Stimulated activated CD4-positive, alpha-beta T cell treated with anti-CD3 and anti-CD28 coated beads, Interleukin-4, amount 100 ng/mL, for 4 hours (primary cell): ENCODE data around the gene PIEZO1.
"Not testable (repeated sequence)": the region's sequence is repeated elsewhere in the genome, so short reads cannot be mapped to it uniquely, and the experiment has no call there.

Source experiments
- DNase-seq, 2 experiments: peaks; one replicate each; pipeline ENCODE4 v3.0.0-alpha.2; 2020

Gene PIEZO1

DNA sequence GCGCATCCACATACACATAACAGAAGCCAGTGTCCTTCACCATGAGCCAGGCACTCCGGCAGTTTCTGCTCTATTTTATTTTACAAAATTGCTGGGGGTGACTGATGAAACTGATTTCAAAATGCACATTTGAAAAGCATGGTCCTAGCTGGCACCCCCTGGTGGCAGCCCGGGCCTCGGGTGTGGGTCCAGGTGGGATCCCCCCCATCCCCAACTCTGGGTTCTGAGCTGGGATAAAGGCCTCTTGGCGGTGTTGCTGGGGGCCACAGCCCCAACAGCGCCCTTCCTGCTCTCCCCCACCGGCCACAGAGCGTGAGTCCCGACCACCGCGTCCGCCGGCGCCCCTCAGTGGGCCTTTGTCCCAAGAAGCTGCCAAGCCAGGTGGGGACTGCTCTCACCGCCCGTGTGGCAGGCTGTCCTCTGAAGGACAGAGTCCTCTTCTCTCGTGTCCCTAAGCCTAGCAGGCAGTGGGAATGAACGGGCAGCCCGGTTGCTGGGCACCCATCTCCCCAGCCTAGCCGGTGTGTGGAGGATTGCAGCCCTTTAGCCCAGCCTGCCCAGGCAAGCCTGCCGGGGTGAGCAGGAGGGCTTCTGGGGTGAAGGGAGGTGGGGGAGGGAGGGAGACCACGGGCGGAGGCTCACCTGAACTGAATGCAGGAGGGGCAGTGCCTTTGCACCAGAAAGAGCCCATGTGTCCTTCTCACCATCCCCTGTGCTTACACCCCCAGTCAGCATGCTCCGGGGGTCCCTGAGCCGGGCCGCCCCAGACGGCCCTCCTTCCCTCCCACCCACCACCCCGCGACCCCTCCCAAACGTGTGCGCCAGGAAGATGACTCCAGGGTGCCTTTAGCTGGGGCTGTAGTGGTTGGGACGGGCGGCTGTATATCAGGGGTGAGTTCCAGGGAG is 99.6 kb downstream of the PIEZO1 start:
- peak; percentile 64 to 66 for DNase-seq

DNA sequence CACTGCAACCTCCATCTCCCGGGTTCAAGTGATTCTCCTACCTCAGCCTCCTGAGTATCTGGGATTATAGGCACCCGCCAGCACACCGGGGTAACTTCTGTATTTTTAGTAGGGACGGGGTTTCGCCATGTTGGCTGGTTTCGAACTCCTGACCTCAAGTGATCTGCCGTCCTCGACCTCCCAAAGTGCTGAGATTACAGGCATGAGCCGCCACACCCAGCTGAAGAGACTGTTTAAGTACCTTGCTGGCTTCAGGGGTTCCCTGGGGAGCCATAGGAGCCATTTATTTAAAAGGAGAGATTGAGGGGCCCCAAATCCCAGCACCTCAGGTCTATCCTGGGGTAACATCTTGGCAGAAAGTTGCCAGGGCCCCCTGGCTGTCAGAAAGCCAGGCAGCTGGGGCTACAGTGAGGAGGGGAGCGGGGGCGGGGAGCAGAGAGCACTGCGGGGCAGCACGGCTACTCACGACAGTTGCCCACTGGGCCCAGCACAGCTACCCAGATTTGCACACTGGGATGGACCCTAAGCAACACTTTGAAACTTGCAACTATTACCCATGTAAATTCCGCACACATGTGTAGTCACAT is 100.4 kb downstream of the PIEZO1 start:
- DNase-seq, result no peak

GRCh38 chr16:88681709-88682451 is 103.1 kb downstream of the PIEZO1 start:
- peak; percentile 53 to 55 for DNase-seq

- peak in 1 of 2 experiments; percentile 47 for DNase-seq
Measured at GRCh38 chr16:88681084-88681680, 103.8 kb downstream of the PIEZO1 start.

DNA sequence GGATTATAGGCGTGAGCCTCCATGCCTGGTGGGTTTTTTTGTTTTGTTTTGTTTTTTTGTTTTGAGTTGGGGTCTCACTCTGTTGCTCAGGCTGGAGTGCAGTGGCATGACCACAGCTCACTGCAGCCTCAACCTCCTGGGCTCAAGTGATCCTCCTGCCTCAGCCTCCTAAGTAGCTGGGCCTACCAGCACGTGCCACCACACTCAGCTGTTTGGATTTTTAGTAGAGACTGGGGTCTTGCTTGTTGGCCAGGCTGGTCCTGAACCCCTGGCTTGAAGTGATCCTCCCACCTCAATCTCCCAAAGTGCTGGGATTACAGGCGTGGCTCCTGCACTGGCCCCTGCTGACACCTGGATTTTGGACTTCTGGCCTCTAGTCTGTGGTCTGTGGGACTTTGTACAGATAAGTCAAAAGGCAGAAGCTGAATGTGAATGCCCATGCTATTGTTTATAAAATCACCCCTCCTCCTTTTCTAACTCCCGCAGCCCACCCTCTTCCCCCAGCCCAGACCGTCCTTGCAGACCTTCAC is 104.4 kb downstream of the PIEZO1 start:
- no peak for DNase-seq

DNA sequence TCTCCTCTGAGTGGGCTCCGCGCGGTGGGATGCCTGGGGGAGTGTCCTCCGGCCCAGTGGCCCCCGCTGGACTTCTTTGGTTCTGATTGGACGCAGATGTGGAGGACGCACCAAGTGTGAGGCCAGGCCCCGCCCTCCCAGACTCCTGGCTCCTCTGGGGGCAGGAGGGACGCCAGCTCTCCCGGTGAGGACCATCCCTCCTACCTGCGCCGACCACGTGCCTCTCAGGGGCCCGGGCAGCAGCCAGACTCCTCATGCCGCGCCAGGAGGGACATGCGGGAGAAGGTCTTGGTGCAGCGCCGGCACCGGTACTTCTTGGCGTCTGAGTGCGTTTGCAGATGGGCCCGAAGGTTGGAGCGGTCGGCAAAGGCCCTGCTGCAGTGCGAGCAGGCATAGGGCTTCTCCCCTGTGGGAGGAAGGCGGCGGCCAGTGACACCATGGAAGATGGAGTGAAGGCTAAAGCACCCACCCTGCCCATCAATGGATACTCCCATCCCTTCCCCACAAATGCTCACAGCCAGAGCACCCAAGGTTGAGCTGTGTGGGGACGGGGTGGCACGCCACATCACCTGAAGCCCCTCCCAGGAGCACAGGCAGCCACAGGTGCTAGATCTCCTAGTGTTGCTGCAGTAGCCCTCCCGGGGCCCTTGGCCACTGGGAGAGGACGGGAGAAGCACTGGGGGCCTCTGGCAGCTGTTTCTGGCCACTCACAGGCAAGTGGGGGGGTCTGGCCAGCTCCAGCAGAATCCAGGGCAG is 106.6 kb downstream of the PIEZO1 start:
- no peak for DNase-seq

DNA sequence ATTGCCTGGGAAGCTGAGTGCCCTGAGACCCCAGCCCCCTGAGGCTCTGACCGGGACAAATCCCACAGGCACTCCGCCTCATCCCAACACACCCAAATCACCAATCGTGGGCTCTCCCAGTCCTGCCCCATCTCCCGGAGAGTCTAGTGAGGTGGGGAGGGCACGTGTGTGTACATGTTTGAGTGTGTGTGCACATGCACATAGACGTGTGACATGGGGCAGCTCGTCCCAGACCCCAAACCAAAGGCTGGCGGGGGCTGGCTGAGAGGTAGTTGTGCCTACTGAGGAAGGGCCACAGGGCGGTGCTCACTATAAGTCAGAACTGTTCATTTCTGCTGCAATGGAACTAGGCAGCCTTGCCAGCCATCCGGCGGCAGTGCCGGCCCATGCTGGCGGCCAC is 107.3 kb downstream of the PIEZO1 start:
- DNase-seq, result no peak

- no peak for DNase-seq
Measured at GRCh38 chr16:88676502-88677242, 108.3 kb downstream of the PIEZO1 start.

DNA sequence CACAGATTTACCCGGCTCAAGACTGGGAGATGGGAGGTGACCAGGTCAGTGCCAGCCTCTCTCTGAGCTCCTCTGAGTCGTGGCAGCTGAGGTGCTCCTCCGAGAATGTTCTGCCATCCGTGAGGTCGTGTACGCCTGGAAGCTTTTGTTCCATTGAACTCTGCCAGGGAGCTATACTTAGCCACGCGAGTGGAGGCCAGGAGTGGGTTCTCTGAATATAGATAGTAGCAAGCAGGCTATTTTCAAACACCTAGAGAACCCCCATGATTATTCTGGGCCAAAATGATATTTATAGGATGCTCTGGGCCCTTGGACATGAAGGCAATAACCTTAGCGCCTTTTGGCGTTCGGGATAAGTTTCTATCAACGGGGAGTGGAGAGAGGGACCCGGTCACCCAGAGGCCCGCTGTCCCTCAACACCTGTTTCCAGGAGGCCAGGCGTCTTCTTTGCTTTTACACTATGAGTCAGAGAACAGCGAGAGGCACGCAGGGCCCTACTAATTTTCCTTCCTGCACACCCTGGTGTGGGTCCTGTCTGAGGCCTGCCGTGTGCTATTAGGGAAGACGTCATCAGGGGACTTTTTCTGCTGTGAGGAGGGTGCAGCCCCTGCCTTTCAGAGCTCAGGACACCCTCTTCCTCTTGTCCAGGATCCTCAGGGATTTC is 111.2 kb downstream of the PIEZO1 start:
- DNase-seq, result no peak

DNA sequence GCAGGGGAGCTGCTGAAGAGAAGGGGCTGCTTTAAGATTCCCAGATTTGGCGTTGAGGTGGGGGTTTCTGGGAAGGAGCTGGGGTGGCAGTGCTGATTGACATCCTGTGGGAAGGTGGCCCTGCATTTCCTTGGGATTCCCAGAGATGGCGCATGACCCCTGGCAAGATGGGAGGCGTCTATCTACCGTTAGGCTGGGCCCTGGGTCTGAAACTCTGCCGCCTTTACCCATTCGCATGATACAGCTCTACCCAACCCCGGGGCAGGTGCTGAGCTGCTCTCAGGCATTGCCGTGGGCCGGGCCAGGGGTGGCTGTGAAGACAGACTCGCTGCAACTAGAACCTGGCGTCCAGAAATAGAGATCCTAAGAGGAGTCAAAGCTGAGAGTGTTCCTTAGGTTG is 112.2 kb downstream of the PIEZO1 start:
- DNase-seq, result no peak

DNA sequence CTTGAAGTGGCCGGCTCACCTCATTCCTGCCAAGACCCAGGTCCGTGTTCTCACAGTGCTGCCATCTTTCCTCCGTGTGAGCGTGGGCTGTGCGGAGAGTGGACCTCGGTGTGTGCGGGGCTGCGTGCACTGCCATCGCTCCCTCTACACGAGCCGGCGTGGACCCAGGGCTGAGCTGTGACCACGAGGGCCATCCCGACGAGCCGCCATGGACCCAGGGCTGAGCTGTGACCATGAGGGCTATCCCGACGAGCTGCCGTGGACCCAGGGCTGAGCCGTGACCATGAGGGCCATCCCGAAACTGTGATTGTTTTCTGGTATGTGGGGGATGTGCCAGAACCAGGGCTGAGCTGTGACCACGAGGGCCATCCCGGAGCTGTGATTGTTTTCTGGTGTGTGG is 113.2 kb downstream of the PIEZO1 start:
- no peak for DNase-seq

GRCh38 chr16:88669980-88670379 is 115.0 kb downstream of the PIEZO1 start:
- no peak for DNase-seq

GRCh38 chr16:88669493-88669892 is 115.5 kb downstream of the PIEZO1 start:
- DNase-seq, result not testable (repeated sequence)

GRCh38 chr16:88667461-88667860 is 117.6 kb downstream of the PIEZO1 start:
- DNase-seq, result no peak

GRCh38 chr16:88665570-88665969 is 119.5 kb downstream of the PIEZO1 start:
- no peak for DNase-seq
